Measurements from ENCODE around the gene ADGRB3. TPM values are rescaled to one million over a fixed set of nuclear protein-coding genes. Genes with fewer than 3 reads are reported as not detected.

ADGRB3 gene
- polyA plus RNA-seq, 1 of the 3 experiments (the other 2 are of a cell fraction) = 0.12 TPM

- TF ChIP-seq PBX3 (IDR thresholded peaks at IDR 0.05) (no peak), EZH2phosphoT487 (IDR thresholded peaks at IDR 0.05; ENCODE audit: borderline replicate concordance, low read depth) (no peak), SIN3A (IDR thresholded peaks at IDR 0.05; ENCODE audit: borderline replicate concordance, low read depth, low read length) (no peak), ELF1 (IDR thresholded peaks at IDR 0.05) (no peak), ZBTB33 (IDR thresholded peaks at IDR 0.05; ENCODE audit: borderline replicate concordance, low read depth) (no peak)
Observed at GRCh38 chr6:68895929-68896328, 260.8 kb downstream of the ADGRB3 start (continued).

GRCh38 chr6:68901044-68901443 is 266.0 kb downstream of the ADGRB3 start:
- WGBS (ENCODE audit: low lambda C conversion rate) = 69% methylated on average over 1 of the region's 1 CpG
- Histone ChIP-seq H3K4me1 (ENCODE audit: control insufficient read depth in 1 of 2, insufficient read depth in 2 of 2, low read depth in 1 of 2, low read length in 1 of 2) (no peaks in the 10 kb centered on the region; a peak in 1 of 4 replicates), H3K4me3 (ENCODE audit: low read depth in 2 of 2, low read length in 1 of 2) (no peak overlapping the region), H3K9me3 (no peaks in the 10 kb centered on the region), H3K9ac (no peak overlapping the region), H4K20me1 (ENCODE audit: insufficient read depth) (no peaks in the 10 kb centered on the region), H3K36me3 (replicated peaks in 1 of 2; ENCODE audit: control insufficient read depth in 1 of 2, insufficient read depth in 2 of 2, low read length in 1 of 2) (no peaks in the 10 kb centered on the region), H3K27ac (ENCODE audit: low read depth in 2 of 2, low read length in 1 of 2) (no peak overlapping the region), H3K27me3 (ENCODE audit: insufficient read depth) (no peaks in the 10 kb centered on the region), H3K9me2 (no peaks in the 10 kb centered on the region), H3F3A (replicated peaks; ENCODE audit: insufficient read depth) (no peaks in the 10 kb centered on the region), H2AFZ (ENCODE audit: low read depth) (no peak overlapping the region), H3K79me2 (ENCODE audit: insufficient read depth) (no peaks in the 10 kb centered on the region), H3K4me2 (no peak overlapping the region)
- ChIA-PET CTCF (interaction anchor here (1.2 kb wide), 1 partner anchor 31 kb away, joined by 3 read pairs; no protein-coding TSS in a partner anchor), POLR2A (no interaction called here)
- TF ChIP-seq FOSL2 (IDR thresholded peaks at IDR 0.05; ENCODE audit: borderline replicate concordance, low read depth) (no peak), FOXJ3 (CRISPR knock-in tag; IDR thresholded peaks at IDR 0.05) (no peak), GABPA (IDR thresholded peaks at IDR 0.05; ENCODE audit: low read depth) (no peak), EP300 (IDR thresholded peaks at IDR 0.05; ENCODE audit: borderline replicate concordance in 1 of 2, low read depth in 1 of 2, low read length in 1 of 2) (no peak), REST (IDR thresholded peaks at IDR 0.05; ENCODE audit: low read depth, low read length) (no peak), PBX3 (IDR thresholded peaks at IDR 0.05) (no peak), JUND (IDR thresholded peaks at IDR 0.05) (no peak), GATA2 (CRISPR knock-in tag; IDR thresholded peaks at IDR 0.05) (no peak), FOXM1 (IDR thresholded peaks at IDR 0.05; ENCODE audit: low read depth) (no peak), MXI1 (IDR thresholded peaks at IDR 0.05; ENCODE audit: low read depth, low read length) (no peak), RXRA (IDR thresholded peaks at IDR 0.05; ENCODE audit: borderline replicate concordance, low read depth) (no peak), YY1 (IDR thresholded peaks at IDR 0.05; ENCODE audit: low read depth) (no peak), RCOR1 (IDR thresholded peaks at IDR 0.05; ENCODE audit: low read length) (no peak)
- no peak for DNase-seq
